ENCODE data around the gene HAUS5.

Gene HAUS5

GRCh38 chr19:35666251-35666913 lies 53.8 kb downstream of the HAUS5 start, which contains the start of gene UPK1A:
TSS of gene UPK1A (plus strand) at chr19:35666517. CDS start at chr19:35666813, 296 bp downstream.
- TF ChIP-seq TCF12 (IDR thresholded peaks at IDR 0.05; ENCODE audit: low read depth) = no peak
- TF ChIP-seq USF1 (IDR thresholded peaks at IDR 0.05) = no peak

- TF ChIP-seq TCF12 (IDR thresholded peaks at IDR 0.05; ENCODE audit: low read depth) = no peak
- TF ChIP-seq TAF1 (IDR thresholded peaks at IDR 0.05; ENCODE audit: low read depth) = no peak
- TF ChIP-seq CREB1 (IDR thresholded peaks at IDR 0.05; ENCODE audit: low read depth) = no peak
- TF ChIP-seq USF1 (IDR thresholded peaks at IDR 0.05) = no peak
- no peak for TF ChIP-seq CEBPB (IDR thresholded peaks at IDR 0.05)
- no peak for TF ChIP-seq ZBTB7A (IDR thresholded peaks at IDR 0.05; ENCODE audit: low read depth)
- TF ChIP-seq, protein P1, sequence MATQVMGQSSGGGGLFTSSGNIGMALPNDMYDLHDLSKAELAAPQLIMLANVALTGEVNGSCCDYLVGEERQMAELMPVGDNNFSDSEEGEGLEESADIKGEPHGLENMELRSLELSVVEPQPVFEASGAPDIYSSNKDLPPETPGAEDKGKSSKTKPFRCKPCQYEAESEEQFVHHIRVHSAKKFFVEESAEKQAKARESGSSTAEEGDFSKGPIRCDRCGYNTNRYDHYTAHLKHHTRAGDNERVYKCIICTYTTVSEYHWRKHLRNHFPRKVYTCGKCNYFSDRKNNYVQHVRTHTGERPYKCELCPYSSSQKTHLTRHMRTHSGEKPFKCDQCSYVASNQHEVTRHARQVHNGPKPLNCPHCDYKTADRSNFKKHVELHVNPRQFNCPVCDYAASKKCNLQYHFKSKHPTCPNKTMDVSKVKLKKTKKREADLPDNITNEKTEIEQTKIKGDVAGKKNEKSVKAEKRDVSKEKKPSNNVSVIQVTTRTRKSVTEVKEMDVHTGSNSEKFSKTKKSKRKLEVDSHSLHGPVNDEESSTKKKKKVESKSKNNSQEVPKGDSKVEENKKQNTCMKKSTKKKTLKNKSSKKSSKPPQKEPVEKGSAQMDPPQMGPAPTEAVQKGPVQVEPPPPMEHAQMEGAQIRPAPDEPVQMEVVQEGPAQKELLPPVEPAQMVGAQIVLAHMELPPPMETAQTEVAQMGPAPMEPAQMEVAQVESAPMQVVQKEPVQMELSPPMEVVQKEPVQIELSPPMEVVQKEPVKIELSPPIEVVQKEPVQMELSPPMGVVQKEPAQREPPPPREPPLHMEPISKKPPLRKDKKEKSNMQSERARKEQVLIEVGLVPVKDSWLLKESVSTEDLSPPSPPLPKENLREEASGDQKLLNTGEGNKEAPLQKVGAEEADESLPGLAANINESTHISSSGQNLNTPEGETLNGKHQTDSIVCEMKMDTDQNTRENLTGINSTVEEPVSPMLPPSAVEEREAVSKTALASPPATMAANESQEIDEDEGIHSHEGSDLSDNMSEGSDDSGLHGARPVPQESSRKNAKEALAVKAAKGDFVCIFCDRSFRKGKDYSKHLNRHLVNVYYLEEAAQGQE (IDR thresholded peaks at IDR 0.05; ENCODE audit: low read depth) = no peak
- no peak for TF ChIP-seq EP300 (IDR thresholded peaks at IDR 0.05; ENCODE audit: borderline replicate concordance)
- no peak for TF ChIP-seq EGR1 (IDR thresholded peaks at IDR 0.05)
- TF ChIP-seq RAD21 (IDR thresholded peaks at IDR 0.05; ENCODE audit: low read depth) = no peak
These were observed 57.0 kb downstream of the HAUS5 start for GRCh38 chr19:35669566-35669965.

GRCh38 chr19:35669974-35670373 lies 57.4 kb downstream of the HAUS5 start:
- no peak for TF ChIP-seq EGR1 (IDR thresholded peaks at IDR 0.05)
- TF ChIP-seq YY1 (IDR thresholded peaks at IDR 0.05; ENCODE audit: low read depth) = no peak
- TF ChIP-seq, protein P2, sequence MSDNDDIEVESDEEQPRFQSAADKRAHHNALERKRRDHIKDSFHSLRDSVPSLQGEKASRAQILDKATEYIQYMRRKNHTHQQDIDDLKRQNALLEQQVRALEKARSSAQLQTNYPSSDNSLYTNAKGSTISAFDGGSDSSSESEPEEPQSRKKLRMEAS (IDR thresholded peaks at IDR 0.05) = no peak
- no peak for TF ChIP-seq RAD21 (IDR thresholded peaks at IDR 0.05; ENCODE audit: low read depth)

DNA sequence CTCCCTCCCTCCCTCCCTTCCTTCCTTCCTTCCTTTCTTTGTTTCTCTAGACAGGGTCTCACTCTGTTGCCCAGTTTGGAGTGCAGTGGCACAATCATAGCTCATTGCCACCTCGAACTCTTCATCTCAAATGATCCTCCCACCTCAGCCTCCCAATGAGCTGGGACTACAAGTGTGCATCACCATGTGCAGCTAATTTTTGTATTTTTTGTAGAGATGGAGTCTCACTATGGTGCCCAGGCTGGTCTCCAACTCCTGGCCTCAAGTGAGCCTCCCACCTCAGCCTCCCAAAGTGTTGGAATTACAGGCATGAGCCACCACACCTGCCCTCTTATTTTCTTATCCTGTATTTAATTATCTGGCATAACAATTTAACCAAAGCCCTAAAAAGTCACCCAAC lies 58.2 kb downstream of the HAUS5 start:
- no peak for TF ChIP-seq TCF12 (IDR thresholded peaks at IDR 0.05; ENCODE audit: low read depth)
- TF ChIP-seq CEBPB (IDR thresholded peaks at IDR 0.05) = no peak
- TF ChIP-seq USF1 (IDR thresholded peaks at IDR 0.05) = no peak
- TF ChIP-seq CREB1 (IDR thresholded peaks at IDR 0.05; ENCODE audit: low read depth) = no peak
- no peak for TF ChIP-seq EP300 (IDR thresholded peaks at IDR 0.05; ENCODE audit: borderline replicate concordance)
- TF ChIP-seq, protein P2 (IDR thresholded peaks at IDR 0.05) = no peak
- no peak for TF ChIP-seq TAF1 (IDR thresholded peaks at IDR 0.05; ENCODE audit: low read depth)
- TF ChIP-seq YY1 (IDR thresholded peaks at IDR 0.05; ENCODE audit: low read depth) = no peak
- TF ChIP-seq ZBTB7A (IDR thresholded peaks at IDR 0.05; ENCODE audit: low read depth) = no peak
- TF ChIP-seq, protein P1 (IDR thresholded peaks at IDR 0.05; ENCODE audit: low read depth) = no peak
- no peak for TF ChIP-seq NFIC (IDR thresholded peaks at IDR 0.05)
- TF ChIP-seq EGR1 (IDR thresholded peaks at IDR 0.05) = no peak
- TF ChIP-seq RAD21 (IDR thresholded peaks at IDR 0.05; ENCODE audit: low read depth) = no peak
- no peak for TF ChIP-seq FOXM1 (IDR thresholded peaks at IDR 0.05; ENCODE audit: borderline replicate concordance, low read depth)
- TF ChIP-seq TEAD4 (IDR thresholded peaks at IDR 0.05) = no peak

- TF ChIP-seq EP300 (IDR thresholded peaks at IDR 0.05; ENCODE audit: borderline replicate concordance) (no peak), TCF12 (IDR thresholded peaks at IDR 0.05; ENCODE audit: low read depth) (peak; percentile 37; the same call in 1 of the 2 replicates), TEAD4 (IDR thresholded peaks at IDR 0.05) (peak; percentile 42), CEBPB (IDR thresholded peaks at IDR 0.05) (peak; percentile 96), USF1 (IDR thresholded peaks at IDR 0.05) (no peak)
- TF ChIP-seq, protein P2 (IDR thresholded peaks at IDR 0.05) = peak; percentile 53
These were observed 59.3 kb downstream of the HAUS5 start for GRCh38 chr19:35671818-35672217.

Measured in Ishikawa (cell line).